IMR-90 (cell line): ENCODE data around the gene TTLL7.

Experiments used
- BHLHE40 ChIP-seq: fragments of 150-350 bp; IDR thresholded peaks from 2 replicates; pipeline ENCODE4 v1.6.1; 2016; ENCODE audit warnings: mild to moderate bottlenecking, low read depth, low read length
- CEBPB ChIP-seq: IDR thresholded peaks from 2 replicates; pipeline ENCODE4 v1.6.1; 2012; ENCODE audit warnings: low read depth, low read length, improper control_type of control experiment
- CHD1 ChIP-seq: IDR thresholded peaks from 2 replicates; pipeline ENCODE4 v1.6.1; 2012; ENCODE audit warnings: low read depth, low read length, improper control_type of control experiment
- FOS ChIP-seq: fragments of 150-350 bp; IDR thresholded peaks from 2 replicates; pipeline ENCODE4 v1.6.1; 2016; ENCODE audit warnings: low read depth, low read length
- MXI1 ChIP-seq: IDR thresholded peaks from 2 replicates; pipeline ENCODE4 v1.6.1; 2012; ENCODE audit warnings: low read depth, mild to moderate bottlenecking, low read length, moderate library complexity, borderline replicate concordance
- POLR2A ChIP-seq: IDR thresholded peaks from 2 replicates; pipeline ENCODE4 v1.6.1; 2012; ENCODE audit warnings: mild to moderate bottlenecking, low read depth, low read length
- RAD21 ChIP-seq: IDR thresholded peaks from 2 replicates; pipeline ENCODE4 v1.6.1; 2012; ENCODE audit warnings: low read length, improper control_type of control experiment
- RCOR1 ChIP-seq: IDR thresholded peaks from 2 replicates; pipeline ENCODE4 v1.6.1; 2012; ENCODE audit warnings: mild to moderate bottlenecking, low read length, improper control_type of control experiment; ENCODE audit not compliant: insufficient replicate concordance
- RFX5 ChIP-seq: IDR thresholded peaks from 2 replicates; pipeline ENCODE4 v1.8.0; 2012; ENCODE audit warnings: low read depth, mild to moderate bottlenecking, low read length, moderate library complexity
- SMC3 ChIP-seq: fragments of 150-350 bp; IDR thresholded peaks from 2 replicates; pipeline ENCODE4 v1.6.1; 2016; ENCODE audit warnings: low read depth, mild to moderate bottlenecking, antibody characterized with exemption, low read length, moderate library complexity
- TF ChIP-seq, protein P1 (sequence below): conservative IDR thresholded peaks from 2 replicates; pipeline ENCODE4 v1.5.1; 2012; ENCODE audit warnings: mild to moderate bottlenecking, low read depth, low read length, improper control_type of control experiment
- TF ChIP-seq, protein P2 (sequence below): fragments of 150-350 bp; IDR thresholded peaks from 2 replicates; pipeline ENCODE4 v1.6.1; 2017; ENCODE audit warnings: mild to moderate bottlenecking, antibody characterized with exemption, low read length, low read depth
- TF ChIP-seq, protein P3 (sequence below): fragments of 150-350 bp; IDR thresholded peaks from 2 replicates; pipeline ENCODE4 v1.6.1; 2016; ENCODE audit warnings: low read depth, mild to moderate bottlenecking, low read length, moderate library complexity, borderline replicate concordance

DNA sequence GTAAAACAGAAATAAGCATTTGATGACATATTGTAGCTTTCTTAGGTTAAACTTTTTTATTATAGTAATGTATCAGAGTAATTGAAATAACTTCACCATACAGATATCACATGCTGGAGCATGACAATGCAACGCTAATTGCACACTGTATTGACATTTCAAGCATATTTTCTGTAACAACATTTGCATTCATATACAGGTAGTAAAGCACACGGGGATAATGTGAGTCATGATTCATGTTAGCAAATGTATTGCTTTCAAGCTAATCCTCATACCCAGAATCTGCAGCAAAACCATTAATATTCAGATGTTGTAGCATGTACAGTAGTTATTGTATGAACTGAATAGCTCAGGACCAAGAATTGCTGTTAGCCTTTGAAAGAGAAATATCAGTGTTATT, 133.9 kb downstream of the TTLL7 start:
- TF ChIP-seq, protein P1, sequence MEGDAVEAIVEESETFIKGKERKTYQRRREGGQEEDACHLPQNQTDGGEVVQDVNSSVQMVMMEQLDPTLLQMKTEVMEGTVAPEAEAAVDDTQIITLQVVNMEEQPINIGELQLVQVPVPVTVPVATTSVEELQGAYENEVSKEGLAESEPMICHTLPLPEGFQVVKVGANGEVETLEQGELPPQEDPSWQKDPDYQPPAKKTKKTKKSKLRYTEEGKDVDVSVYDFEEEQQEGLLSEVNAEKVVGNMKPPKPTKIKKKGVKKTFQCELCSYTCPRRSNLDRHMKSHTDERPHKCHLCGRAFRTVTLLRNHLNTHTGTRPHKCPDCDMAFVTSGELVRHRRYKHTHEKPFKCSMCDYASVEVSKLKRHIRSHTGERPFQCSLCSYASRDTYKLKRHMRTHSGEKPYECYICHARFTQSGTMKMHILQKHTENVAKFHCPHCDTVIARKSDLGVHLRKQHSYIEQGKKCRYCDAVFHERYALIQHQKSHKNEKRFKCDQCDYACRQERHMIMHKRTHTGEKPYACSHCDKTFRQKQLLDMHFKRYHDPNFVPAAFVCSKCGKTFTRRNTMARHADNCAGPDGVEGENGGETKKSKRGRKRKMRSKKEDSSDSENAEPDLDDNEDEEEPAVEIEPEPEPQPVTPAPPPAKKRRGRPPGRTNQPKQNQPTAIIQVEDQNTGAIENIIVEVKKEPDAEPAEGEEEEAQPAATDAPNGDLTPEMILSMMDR = no peak
- TF ChIP-seq, protein P2, sequence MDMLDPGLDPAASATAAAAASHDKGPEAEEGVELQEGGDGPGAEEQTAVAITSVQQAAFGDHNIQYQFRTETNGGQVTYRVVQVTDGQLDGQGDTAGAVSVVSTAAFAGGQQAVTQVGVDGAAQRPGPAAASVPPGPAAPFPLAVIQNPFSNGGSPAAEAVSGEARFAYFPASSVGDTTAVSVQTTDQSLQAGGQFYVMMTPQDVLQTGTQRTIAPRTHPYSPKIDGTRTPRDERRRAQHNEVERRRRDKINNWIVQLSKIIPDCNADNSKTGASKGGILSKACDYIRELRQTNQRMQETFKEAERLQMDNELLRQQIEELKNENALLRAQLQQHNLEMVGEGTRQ = no peak
- TF ChIP-seq POLR2A (no peak), CEBPB (no peak), RFX5 (no peak), RCOR1 (no peak), MXI1 (no peak), FOS (no peak), CHD1 (no peak), RAD21 (no peak), SMC3 (no peak), BHLHE40 (no peak)
- TF ChIP-seq, protein P3, sequence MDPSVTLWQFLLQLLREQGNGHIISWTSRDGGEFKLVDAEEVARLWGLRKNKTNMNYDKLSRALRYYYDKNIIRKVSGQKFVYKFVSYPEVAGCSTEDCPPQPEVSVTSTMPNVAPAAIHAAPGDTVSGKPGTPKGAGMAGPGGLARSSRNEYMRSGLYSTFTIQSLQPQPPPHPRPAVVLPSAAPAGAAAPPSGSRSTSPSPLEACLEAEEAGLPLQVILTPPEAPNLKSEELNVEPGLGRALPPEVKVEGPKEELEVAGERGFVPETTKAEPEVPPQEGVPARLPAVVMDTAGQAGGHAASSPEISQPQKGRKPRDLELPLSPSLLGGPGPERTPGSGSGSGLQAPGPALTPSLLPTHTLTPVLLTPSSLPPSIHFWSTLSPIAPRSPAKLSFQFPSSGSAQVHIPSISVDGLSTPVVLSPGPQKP = no peak
